Measurements from ENCODE around the gene ABCB6.
A peak's percentile ranks its signal among the peaks of the same experiment; 100 is the strongest.

ABCB6 gene

DNA sequence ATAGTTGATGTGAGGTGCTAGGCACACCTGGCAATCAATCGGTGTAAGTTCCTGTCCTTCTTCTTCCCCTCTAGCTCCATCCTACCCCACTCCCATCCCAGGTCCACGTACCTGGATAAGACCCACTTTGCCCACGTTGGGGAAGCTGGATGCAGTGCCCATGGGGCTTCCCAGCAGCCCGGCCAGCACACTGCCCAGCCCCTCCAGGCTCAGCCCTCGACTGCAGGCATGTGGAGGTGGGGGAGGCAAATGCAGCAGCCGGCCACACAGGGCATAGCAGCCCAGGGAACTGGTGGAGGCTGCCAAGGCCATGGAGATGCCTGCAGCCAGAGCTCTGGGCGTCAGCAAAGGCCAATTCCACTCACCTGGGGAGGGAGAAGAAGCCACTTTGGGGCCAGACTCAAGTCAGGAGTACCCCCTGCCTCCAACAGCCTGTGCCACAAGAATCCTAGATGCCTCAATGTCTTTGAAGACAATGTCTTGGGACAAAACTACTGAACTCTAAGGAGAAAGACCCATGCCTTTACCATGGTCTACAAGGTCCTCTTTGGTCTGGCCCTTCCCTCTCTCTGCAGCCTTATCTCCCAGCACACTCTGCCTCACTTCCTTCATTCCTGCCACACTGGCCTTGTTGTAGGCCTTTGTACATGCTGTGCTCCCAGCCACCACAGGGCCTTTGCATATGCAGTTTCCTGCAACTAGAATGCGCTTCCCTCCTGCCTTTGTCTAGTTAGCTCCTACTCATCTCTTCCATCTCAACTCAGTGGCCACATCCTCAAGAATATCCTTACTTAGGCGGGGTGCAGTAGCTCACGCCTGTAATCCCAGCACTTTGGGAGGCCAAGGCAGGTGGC is 53.5 kb downstream of the ABCB6 start:
- DNase-seq = no peak

DNA sequence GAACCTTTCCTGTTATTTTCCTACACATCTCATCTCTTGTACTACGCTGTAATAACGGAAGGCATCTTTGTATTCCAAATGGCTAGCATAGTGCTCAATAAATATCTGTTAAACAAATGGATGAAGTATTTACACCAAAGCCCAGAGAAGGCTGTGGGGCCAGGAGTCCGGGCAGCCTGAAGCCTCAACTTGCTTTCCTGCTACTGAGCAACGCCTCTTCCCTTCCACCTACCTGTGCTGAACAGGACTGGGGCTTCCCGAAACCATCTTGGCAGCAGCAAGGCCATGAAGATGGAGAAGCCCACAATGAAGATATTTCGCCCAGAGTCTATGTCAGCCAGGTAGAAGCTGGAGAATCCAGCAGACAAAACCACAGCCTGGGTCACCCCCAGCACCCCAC is 55.6 kb downstream of the ABCB6 start:
- no peak for DNase-seq

DNA sequence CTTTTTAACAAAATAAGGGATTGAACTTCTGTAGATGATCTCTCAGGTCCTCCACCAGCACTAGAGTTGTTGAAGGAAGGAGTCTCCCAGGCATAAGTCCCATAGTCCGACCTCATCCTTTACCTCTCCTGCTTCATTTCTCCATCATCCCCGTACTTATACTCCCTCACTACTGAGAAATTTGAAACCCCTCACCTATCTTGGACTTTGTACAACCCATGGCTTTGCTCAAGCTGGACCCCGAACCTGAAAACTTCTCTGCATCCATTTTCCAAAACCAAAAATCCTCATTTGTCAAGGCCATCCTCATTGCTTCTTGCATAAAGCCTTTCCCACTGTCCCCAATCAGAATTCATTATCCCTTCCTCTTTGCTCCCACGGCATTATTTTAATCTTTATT is 57.7 kb downstream of the ABCB6 start:
- no peak for DNase-seq

DNA sequence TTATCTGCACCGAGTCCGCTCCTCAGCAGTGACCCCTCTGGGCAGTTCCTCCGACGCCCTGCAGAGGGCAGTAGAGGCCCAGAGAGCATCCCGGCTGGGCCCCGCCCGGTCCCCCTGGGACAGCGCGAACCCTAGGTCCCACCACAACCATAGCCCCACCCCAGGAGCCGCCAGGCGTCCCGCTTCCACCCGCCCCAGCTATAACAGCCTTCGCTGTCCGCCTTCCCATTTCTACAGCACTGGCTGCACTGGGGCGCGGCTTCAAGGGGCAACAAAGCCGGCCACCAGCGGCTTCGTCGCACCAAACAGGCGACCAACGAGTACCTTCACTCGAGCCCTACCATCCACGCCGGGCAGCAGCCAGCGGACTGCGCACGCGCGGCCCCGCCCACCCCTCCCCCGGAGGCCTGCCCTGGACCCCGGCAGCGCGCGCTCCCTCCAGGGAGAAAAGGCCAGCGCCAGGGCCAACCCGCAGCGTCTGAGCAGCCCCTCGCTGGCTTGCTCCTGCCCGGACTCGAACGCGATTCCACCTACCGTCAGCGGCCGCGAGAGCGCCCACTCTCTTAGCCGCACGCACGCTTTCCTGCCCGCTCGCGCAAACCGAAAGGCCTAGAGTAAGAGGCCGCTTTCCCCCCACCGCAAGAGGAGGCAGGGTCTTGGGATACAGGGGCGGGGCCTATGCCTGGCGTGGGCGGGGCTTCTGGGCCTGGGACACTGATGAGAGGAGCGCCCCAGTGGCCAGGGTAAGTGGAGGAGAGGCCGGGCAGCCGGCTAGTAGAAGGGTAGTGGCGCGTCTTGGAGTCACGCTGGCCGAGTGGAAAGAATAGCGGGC is 58.4 kb downstream of the ABCB6 start, which contains the start of gene NHEJ1:
Gene NHEJ1 (minus strand): TSS at position 630 of the 832 bp plus-strand sequence. CDS start 2,453 bp downstream, outside the sequence.
- DNase-seq = peak; percentile 95
